Measurements from ENCODE around the gene XPO6. TPM values are rescaled to one million over a fixed set of nuclear protein-coding genes. Genes with fewer than 3 reads are reported as not detected.

XPO6 gene
- polyA plus RNA-seq, 1 donor from 2014 or later, result 104 TPM

DNA sequence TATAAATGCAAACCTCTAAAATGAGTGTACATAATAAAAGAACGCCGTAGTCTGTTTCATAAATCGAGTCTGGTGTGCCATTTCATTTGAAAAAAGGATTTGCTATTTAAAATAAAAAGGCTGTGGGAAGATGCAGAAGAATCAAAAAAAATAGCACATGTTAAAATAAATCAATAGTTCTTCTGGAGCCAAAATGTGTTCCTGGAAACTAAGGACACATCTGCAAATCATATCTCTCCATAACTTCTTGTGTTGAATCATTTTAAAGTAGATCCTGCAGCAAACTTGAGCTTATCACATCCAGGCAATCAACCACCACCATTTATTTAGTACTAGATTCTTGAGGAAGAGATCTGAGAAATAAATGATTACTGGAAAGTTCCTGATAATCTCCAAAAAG lies 29.0 kb downstream of the XPO6 start:
- TF ChIP-seq, protein P1, sequence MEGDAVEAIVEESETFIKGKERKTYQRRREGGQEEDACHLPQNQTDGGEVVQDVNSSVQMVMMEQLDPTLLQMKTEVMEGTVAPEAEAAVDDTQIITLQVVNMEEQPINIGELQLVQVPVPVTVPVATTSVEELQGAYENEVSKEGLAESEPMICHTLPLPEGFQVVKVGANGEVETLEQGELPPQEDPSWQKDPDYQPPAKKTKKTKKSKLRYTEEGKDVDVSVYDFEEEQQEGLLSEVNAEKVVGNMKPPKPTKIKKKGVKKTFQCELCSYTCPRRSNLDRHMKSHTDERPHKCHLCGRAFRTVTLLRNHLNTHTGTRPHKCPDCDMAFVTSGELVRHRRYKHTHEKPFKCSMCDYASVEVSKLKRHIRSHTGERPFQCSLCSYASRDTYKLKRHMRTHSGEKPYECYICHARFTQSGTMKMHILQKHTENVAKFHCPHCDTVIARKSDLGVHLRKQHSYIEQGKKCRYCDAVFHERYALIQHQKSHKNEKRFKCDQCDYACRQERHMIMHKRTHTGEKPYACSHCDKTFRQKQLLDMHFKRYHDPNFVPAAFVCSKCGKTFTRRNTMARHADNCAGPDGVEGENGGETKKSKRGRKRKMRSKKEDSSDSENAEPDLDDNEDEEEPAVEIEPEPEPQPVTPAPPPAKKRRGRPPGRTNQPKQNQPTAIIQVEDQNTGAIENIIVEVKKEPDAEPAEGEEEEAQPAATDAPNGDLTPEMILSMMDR (IDR thresholded peaks at IDR 0.05; ENCODE audit: poor library complexity, severe bottlenecking), result no peak
- no peaks in the 10 kb centered on the region for H3K9me2 ChIP-seq (ENCODE audit: insufficient read depth, low read length)

DNA sequence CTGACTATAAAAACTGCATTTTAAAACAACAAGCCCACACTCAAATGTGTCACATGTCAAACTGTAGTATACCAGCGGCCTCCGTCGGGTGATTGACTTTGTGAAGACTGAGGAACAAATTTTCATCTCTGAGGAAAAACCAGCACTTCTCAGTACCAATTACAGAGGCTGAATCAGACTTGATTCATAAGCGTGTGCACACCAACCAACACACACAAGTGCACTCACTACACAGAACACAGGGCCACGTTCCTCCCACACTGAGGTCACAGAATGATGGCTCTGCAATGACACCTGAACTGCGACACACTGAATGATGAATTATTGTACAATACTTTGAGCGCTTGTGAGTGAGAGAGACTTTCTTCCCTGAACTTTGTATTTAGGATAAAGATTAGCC lies 29.6 kb downstream of the XPO6 start:
- Histone ChIP-seq H3K27me3 (ENCODE audit: insufficient read depth, low read depth, low read length) (no peaks in the 10 kb centered on the region), H2AFZ (ENCODE audit: low read depth, low read length) (no peak overlapping the region), H3F3A (ENCODE audit: insufficient read depth, low read length, poor library complexity, severe bottlenecking) (no peaks in the 10 kb centered on the region), H3K9me2 (ENCODE audit: insufficient read depth, low read length) (no peaks in the 10 kb centered on the region), H3K4me3 (ENCODE audit: low read length) (peak overlapping the region; percentile 1), H3K36me3 (ENCODE audit: insufficient read depth, low read length) (no peaks in the 10 kb centered on the region), H3K79me2 (replicated peaks; ENCODE audit: insufficient read depth, low read length) (peaks cover 47% of the 10 kb centered on the region), H4K20me1 (ENCODE audit: insufficient read depth) (no peaks in the 10 kb centered on the region), H3K9ac (ENCODE audit: low read length) (no peak overlapping the region), H3K27ac (ENCODE audit: low read length) (no peak overlapping the region), H3K4me2 (ENCODE audit: low read length) (no peak overlapping the region), H3K9me3 (ENCODE audit: low read length) (no peaks in the 10 kb centered on the region)
- TF ChIP-seq EZH2 (IDR thresholded peaks at IDR 0.05; ENCODE audit: borderline replicate concordance, insufficient read depth, low read length, poor library complexity, severe bottlenecking) (no peak), EP300 (conservative IDR thresholded peaks at IDR 0.05; ENCODE audit: poor library complexity, severe bottlenecking) (no peak), SMC3 (conservative IDR thresholded peaks at IDR 0.05; ENCODE audit: poor library complexity) (no peak)
- TF ChIP-seq, protein P2, sequence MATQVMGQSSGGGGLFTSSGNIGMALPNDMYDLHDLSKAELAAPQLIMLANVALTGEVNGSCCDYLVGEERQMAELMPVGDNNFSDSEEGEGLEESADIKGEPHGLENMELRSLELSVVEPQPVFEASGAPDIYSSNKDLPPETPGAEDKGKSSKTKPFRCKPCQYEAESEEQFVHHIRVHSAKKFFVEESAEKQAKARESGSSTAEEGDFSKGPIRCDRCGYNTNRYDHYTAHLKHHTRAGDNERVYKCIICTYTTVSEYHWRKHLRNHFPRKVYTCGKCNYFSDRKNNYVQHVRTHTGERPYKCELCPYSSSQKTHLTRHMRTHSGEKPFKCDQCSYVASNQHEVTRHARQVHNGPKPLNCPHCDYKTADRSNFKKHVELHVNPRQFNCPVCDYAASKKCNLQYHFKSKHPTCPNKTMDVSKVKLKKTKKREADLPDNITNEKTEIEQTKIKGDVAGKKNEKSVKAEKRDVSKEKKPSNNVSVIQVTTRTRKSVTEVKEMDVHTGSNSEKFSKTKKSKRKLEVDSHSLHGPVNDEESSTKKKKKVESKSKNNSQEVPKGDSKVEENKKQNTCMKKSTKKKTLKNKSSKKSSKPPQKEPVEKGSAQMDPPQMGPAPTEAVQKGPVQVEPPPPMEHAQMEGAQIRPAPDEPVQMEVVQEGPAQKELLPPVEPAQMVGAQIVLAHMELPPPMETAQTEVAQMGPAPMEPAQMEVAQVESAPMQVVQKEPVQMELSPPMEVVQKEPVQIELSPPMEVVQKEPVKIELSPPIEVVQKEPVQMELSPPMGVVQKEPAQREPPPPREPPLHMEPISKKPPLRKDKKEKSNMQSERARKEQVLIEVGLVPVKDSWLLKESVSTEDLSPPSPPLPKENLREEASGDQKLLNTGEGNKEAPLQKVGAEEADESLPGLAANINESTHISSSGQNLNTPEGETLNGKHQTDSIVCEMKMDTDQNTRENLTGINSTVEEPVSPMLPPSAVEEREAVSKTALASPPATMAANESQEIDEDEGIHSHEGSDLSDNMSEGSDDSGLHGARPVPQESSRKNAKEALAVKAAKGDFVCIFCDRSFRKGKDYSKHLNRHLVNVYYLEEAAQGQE (IDR thresholded peaks at IDR 0.05; ENCODE audit: borderline replicate concordance), result no peak

More for the DNA sequence above, 29.0 kb downstream of the XPO6 start:
- no peak overlapping the region for H3K4me2 ChIP-seq (ENCODE audit: low read length)
- H3K9me3 ChIP-seq (ENCODE audit: low read length), result no peaks in the 10 kb centered on the region
- H3K4me3 ChIP-seq (ENCODE audit: low read length), result no peak overlapping the region
- peaks cover 48% of the 10 kb centered on the region for H3K79me2 ChIP-seq (replicated peaks; ENCODE audit: insufficient read depth, low read length)
- H4K20me1 ChIP-seq (ENCODE audit: insufficient read depth), result no peaks in the 10 kb centered on the region
- H3K9ac ChIP-seq (ENCODE audit: low read length), result no peak overlapping the region
- H3F3A ChIP-seq (ENCODE audit: insufficient read depth, low read length, poor library complexity, severe bottlenecking), result no peaks in the 10 kb centered on the region
- no peak overlapping the region for H2AFZ ChIP-seq (ENCODE audit: low read depth, low read length)
- no peaks in the 10 kb centered on the region for H3K27me3 ChIP-seq (ENCODE audit: insufficient read depth, low read depth, low read length)
- H3K27ac ChIP-seq (ENCODE audit: low read length), result no peak overlapping the region
- no peaks in the 10 kb centered on the region for H3K36me3 ChIP-seq (ENCODE audit: insufficient read depth, low read length)

DNA sequence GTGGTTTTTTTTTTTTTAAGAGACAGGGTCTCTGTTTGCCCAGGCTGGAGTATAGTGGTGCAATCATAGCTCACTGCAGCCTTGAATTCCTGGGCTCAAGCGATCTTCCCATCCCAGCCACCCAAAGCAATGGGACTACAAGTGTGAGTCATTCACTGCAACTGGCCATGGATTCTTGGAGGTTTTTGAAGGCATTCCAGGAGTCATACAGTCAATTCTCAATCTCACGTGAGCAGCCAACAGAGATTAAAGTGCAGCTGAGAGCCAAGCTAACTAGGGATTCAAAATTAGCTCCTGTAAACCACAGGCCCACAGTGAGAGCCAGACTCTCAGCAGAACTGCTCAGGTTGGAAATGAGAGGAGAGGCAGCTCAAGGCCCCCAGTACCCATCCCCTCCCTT lies 30.2 kb downstream of the XPO6 start:
- Histone ChIP-seq H3K36me3 (ENCODE audit: insufficient read depth, low read length) (no peaks in the 10 kb centered on the region), H3K9me3 (ENCODE audit: low read length) (no peaks in the 10 kb centered on the region), H4K20me1 (ENCODE audit: insufficient read depth) (no peaks in the 10 kb centered on the region), H3K9me2 (ENCODE audit: insufficient read depth, low read length) (no peaks in the 10 kb centered on the region), H2AFZ (ENCODE audit: low read depth, low read length) (no peak overlapping the region), H3K27me3 (ENCODE audit: insufficient read depth, low read depth, low read length) (no peaks in the 10 kb centered on the region), H3K4me2 (ENCODE audit: low read length) (no peak overlapping the region), H3K27ac (ENCODE audit: low read length) (no peak overlapping the region), H3K79me2 (replicated peaks; ENCODE audit: insufficient read depth, low read length) (peaks cover 43% of the 10 kb centered on the region), H3F3A (ENCODE audit: insufficient read depth, low read length, poor library complexity, severe bottlenecking) (no peaks in the 10 kb centered on the region), H3K9ac (ENCODE audit: low read length) (no peak overlapping the region), H3K4me3 (ENCODE audit: low read length) (peak overlapping the region; percentile 1)
- TF ChIP-seq MXI1 (conservative IDR thresholded peaks at IDR 0.05; ENCODE audit: poor library complexity, severe bottlenecking) (no peak), EP300 (conservative IDR thresholded peaks at IDR 0.05; ENCODE audit: poor library complexity, severe bottlenecking) (no peak), EZH2 (IDR thresholded peaks at IDR 0.05; ENCODE audit: borderline replicate concordance, insufficient read depth, low read length, poor library complexity, severe bottlenecking) (no peak), TAF1 (IDR thresholded peaks at IDR 0.05; ENCODE audit: low read depth) (no peak), SMC3 (conservative IDR thresholded peaks at IDR 0.05; ENCODE audit: poor library complexity) (no peak), POLR2AphosphoS5 (IDR thresholded peaks at IDR 0.05) (no peak), RAD21 (conservative IDR thresholded peaks at IDR 0.05) (no peak)
- TF ChIP-seq, protein P1 (IDR thresholded peaks at IDR 0.05; ENCODE audit: poor library complexity, severe bottlenecking), result no peak
- TF ChIP-seq, protein P2 (IDR thresholded peaks at IDR 0.05; ENCODE audit: borderline replicate concordance), result no peak
